ENCODE measurements around the gene TTLL9. TPM values are rescaled to one million over a fixed set of nuclear protein-coding genes. Genes with fewer than 3 reads are reported as not detected.

Gene TTLL9
- total and polyA plus RNA-seq, 10 of the 15 experiments (the other 5 are each of a cell fraction or from before 2014, with no cell fraction given): 0.03 to 0.77 (median 0.11) TPM; not detected in 2

- TF ChIP-seq, protein P1, sequence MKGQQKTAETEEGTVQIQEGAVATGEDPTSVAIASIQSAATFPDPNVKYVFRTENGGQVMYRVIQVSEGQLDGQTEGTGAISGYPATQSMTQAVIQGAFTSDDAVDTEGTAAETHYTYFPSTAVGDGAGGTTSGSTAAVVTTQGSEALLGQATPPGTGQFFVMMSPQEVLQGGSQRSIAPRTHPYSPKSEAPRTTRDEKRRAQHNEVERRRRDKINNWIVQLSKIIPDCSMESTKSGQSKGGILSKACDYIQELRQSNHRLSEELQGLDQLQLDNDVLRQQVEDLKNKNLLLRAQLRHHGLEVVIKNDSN (IDR thresholded peaks at IDR 0.05; ENCODE audit: borderline replicate concordance, extremely low read length, insufficient read depth, low read depth, low read length): no peak
- TF ChIP-seq BHLHE40 (IDR thresholded peaks at IDR 0.05; ENCODE audit: borderline replicate concordance in 1 of 2, low read depth in 2 of 2, low read length in 1 of 2) (no peak), IKZF1 (conservative IDR thresholded peaks at IDR 0.05) (no peak), SIN3A (IDR thresholded peaks at IDR 0.05; ENCODE audit: low read depth, low read length) (no peak), RAD51 (IDR thresholded peaks at IDR 0.05) (no peak)
Measured at GRCh38 chr20:31974296-31974695, 103.9 kb downstream of the TTLL9 start (continued).

- Histone ChIP-seq H3K27me3 (replicated peaks in 1 of 2; ENCODE audit: control insufficient read depth in 2 of 2, insufficient read depth in 2 of 2, low read length in 1 of 2) (peaks cover 0 to 6% of the 10 kb centered on the region in 2 experiments; a peak in 2 of 4 replicates), H3K9me3 (replicated peaks; ENCODE audit: control insufficient read depth, insufficient read depth, low read length) (no peaks in the 10 kb centered on the region), H3K9ac (ENCODE audit: control insufficient read depth, insufficient read depth, low read length) (no peak overlapping the region), H3K4me3 (no peak overlapping the region), H3K27ac (ENCODE audit: control insufficient read depth, insufficient read depth) (no peak overlapping the region), H4K20me1 (ENCODE audit: control insufficient read depth, insufficient read depth) (no peaks in the 10 kb centered on the region), H3K36me3 (ENCODE audit: control insufficient read depth in 2 of 2, insufficient read depth in 2 of 2, low read length in 1 of 2) (no peaks in the 10 kb centered on the region), H2AFZ (ENCODE audit: control insufficient read depth, low read depth, low read length) (no peak overlapping the region), H3K4me1 (ENCODE audit: control insufficient read depth, insufficient read depth, low read length) (no peaks in the 10 kb centered on the region), H3K4me2 (ENCODE audit: control insufficient read depth, insufficient read depth) (no peak overlapping the region), H3K79me2 (ENCODE audit: control insufficient read depth, insufficient read depth, low read length) (no peaks in the 10 kb centered on the region)
- DNase-seq (ENCODE audit: low read depth, low spot score) (no peak), ATAC-seq (no peak), FAIRE-seq (no peak)
- RAD21 ChIA-PET (ENCODE audit: unreplicated experiment): no interaction called here
- CTCF ChIA-PET: interaction anchor here (1.0 to 1.6 kb wide), 2 partner anchors 121 to 122 kb away, joined by 3 to 4 read pairs; no protein-coding TSS in a partner anchor
- in situ Hi-C loops (cut with MboI) (no loop called here), intact Hi-C loops (cut with micrococcal nuclease; ENCODE audit: unreplicated experiment) (no loop called here)
- SMC1A ChIA-PET (ENCODE audit: uncharacterized antibody, unreplicated experiment): no interaction called here
- TF ChIP-seq NFYB (IDR thresholded peaks at IDR 0.05; ENCODE audit: insufficient read depth, low read depth, low read length): no peak
- TF ChIP-seq SMARCA5 (IDR thresholded peaks at IDR 0.05): no peak
- no peak for TF ChIP-seq SP1 (IDR thresholded peaks at IDR 0.05; ENCODE audit: low read depth, low read length)
- no peak for TF ChIP-seq TARDBP (IDR thresholded peaks at IDR 0.05; ENCODE audit: borderline replicate concordance)
- no peak for TF ChIP-seq CREM (IDR thresholded peaks at IDR 0.05; ENCODE audit: low read depth)
- no peak for TF ChIP-seq MTA2 (IDR thresholded peaks at IDR 0.05; ENCODE audit: low read depth)
- TF ChIP-seq, protein P2, sequence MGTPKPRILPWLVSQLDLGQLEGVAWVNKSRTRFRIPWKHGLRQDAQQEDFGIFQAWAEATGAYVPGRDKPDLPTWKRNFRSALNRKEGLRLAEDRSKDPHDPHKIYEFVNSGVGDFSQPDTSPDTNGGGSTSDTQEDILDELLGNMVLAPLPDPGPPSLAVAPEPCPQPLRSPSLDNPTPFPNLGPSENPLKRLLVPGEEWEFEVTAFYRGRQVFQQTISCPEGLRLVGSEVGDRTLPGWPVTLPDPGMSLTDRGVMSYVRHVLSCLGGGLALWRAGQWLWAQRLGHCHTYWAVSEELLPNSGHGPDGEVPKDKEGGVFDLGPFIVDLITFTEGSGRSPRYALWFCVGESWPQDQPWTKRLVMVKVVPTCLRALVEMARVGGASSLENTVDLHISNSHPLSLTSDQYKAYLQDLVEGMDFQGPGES (IDR thresholded peaks at IDR 0.05): no peak
- POLR2A ChIA-PET: interaction anchor here (0.6 kb wide), 1 partner anchor 554 kb away, joined by 3 read pairs; no protein-coding TSS in a partner anchor
- WGBS (ENCODE audit: insufficient coverage, insufficient replicate concordance, low lambda C conversion rate, missing lambda C conversion rate): 20% methylated on average over 10 of the region's 10 CpGs
- no TSS peak for BruUV-seq (replicated peaks)
Measured at GRCh38 chr20:31974951-31975487, 104.6 kb downstream of the TTLL9 start.
